ENCODE results near the gene DCLK2. TPM values are rescaled to one million over a fixed set of nuclear protein-coding genes. Genes with fewer than 3 reads are reported as not detected.
"Not testable (repeated sequence)": the region's sequence is repeated elsewhere in the genome, so short reads cannot be mapped to it uniquely, and the experiment has no call there.

Gene DCLK2
- total RNA-seq, 1 donor from 2014 or later, result 4.9 TPM

GRCh38 chr4:150160473-150160872 lies 82.2 kb downstream of the DCLK2 start:
- no peaks in the 10 kb centered on the region for H3K4me1 ChIP-seq
- ATAC-seq (no peak), DNase-seq (no peak)
- TF ChIP-seq, protein P1, sequence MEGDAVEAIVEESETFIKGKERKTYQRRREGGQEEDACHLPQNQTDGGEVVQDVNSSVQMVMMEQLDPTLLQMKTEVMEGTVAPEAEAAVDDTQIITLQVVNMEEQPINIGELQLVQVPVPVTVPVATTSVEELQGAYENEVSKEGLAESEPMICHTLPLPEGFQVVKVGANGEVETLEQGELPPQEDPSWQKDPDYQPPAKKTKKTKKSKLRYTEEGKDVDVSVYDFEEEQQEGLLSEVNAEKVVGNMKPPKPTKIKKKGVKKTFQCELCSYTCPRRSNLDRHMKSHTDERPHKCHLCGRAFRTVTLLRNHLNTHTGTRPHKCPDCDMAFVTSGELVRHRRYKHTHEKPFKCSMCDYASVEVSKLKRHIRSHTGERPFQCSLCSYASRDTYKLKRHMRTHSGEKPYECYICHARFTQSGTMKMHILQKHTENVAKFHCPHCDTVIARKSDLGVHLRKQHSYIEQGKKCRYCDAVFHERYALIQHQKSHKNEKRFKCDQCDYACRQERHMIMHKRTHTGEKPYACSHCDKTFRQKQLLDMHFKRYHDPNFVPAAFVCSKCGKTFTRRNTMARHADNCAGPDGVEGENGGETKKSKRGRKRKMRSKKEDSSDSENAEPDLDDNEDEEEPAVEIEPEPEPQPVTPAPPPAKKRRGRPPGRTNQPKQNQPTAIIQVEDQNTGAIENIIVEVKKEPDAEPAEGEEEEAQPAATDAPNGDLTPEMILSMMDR (IDR thresholded peaks at IDR 0.05), result no peak
- no peaks in the 10 kb centered on the region for H3K9me3 ChIP-seq
- H3K36me3 ChIP-seq, result no peaks in the 10 kb centered on the region
- intact Hi-C loops (cut with DNase I), result no loop called here
- no peak overlapping the region for H3K27ac ChIP-seq
- H3K4me3 ChIP-seq, result no peak overlapping the region
- no peaks in the 10 kb centered on the region for H3K27me3 ChIP-seq

- H3K27me3 ChIP-seq, result no peaks in the 10 kb centered on the region
- H3K27ac ChIP-seq, result no peak overlapping the region
- TF ChIP-seq, protein P1 (IDR thresholded peaks at IDR 0.05), result no peak
- H3K4me1 ChIP-seq, result no peaks in the 10 kb centered on the region
- H3K9me3 ChIP-seq, result no peaks in the 10 kb centered on the region
- ATAC-seq (no peak), DNase-seq (no peak)
- no peaks in the 10 kb centered on the region for H3K36me3 ChIP-seq
- intact Hi-C loops (cut with DNase I), result no loop called here
- no peak overlapping the region for H3K4me3 ChIP-seq
Measured at GRCh38 chr4:150161109-150161508, 82.9 kb downstream of the DCLK2 start.

GRCh38 chr4:150162020-150162419 lies 83.8 kb downstream of the DCLK2 start:
- H3K4me1 ChIP-seq; ATAC-seq; intact Hi-C loops (cut with DNase I); H3K27me3 ChIP-seq; DNase-seq; H3K27ac ChIP-seq; H3K9me3 ChIP-seq; H3K36me3 ChIP-seq; H3K4me3 ChIP-seq: not testable (repeated sequence)

GRCh38 chr4:150164055-150164454 lies 85.8 kb downstream of the DCLK2 start:
- DNase-seq (no peak), ATAC-seq (no peak)
- no peak overlapping the region for H3K4me3 ChIP-seq
- H3K4me1 ChIP-seq, result peaks cover 5% of the 10 kb centered on the region
- H3K9me3 ChIP-seq, result no peaks in the 10 kb centered on the region
- intact Hi-C loops (cut with DNase I), result no loop called here
- no peaks in the 10 kb centered on the region for H3K27me3 ChIP-seq
- TF ChIP-seq, protein P1 (IDR thresholded peaks at IDR 0.05), result no peak
- no peaks in the 10 kb centered on the region for H3K36me3 ChIP-seq
- H3K27ac ChIP-seq, result no peak overlapping the region

DNA sequence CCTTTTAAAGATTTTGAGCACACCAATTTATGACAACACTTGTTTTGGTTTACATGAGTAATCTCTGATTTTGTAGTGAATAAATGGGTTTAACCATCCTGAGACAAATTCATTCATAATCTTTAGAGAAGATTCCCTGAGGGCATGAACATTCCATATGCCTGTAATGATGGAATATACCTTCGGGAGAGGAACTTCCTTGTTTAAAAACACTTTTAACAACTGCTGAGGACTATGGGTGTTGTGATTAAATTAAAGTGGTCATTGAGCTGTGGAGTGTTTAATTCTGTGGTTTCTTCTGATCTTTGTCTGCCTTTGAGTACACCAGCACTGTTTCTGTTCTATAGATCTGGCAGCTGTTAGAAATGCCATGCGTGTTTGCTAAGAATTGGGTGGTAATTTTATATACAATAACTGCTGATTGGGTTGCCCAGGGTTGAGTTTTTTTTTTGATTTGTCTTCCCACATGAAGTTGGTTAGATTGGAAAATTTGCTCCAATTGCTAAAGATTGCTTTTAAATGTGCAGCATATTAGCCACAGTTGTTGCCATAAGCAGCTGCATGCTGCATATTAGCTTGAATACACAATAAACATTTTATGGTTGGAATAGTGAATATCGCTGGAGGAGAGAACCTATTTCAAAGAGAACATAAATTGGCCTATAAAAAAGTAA lies 86.8 kb downstream of the DCLK2 start:
- no peak overlapping the region for H3K4me3 ChIP-seq
- ATAC-seq, result no peak
- intact Hi-C loops (cut with DNase I), result no loop called here

DNA sequence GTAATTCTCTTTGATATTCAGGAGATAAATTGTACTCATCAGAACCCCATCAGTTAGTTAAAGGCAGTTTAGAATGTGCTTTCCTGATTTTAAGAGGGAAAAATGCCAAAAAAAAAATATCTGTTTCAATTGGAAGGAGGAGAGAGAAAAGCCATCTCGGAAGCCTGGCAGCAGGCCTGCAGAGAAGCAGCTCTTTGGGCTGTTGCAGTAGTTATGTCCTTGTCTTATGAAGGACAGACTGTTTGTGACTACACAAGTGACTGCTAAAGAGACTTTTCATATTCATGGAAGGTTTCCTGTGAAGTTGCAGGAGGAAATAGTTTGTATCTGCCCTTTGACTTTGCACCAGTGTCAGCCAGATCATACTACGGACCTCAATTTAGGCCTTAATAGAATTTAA lies 88.8 kb downstream of the DCLK2 start:
- H3K36me3 ChIP-seq, result no peaks in the 10 kb centered on the region
- intact Hi-C loops (cut with DNase I), result no loop called here
- TF ChIP-seq, protein P1 (IDR thresholded peaks at IDR 0.05), result no peak
- DNase-seq (no peak), ATAC-seq (no peak)
- H3K9me3 ChIP-seq, result no peaks in the 10 kb centered on the region
- no peak overlapping the region for H3K4me3 ChIP-seq
- H3K27ac ChIP-seq, result no peak overlapping the region
- H3K27me3 ChIP-seq, result no peaks in the 10 kb centered on the region
- H3K4me1 ChIP-seq, result peaks cover 5% of the 10 kb centered on the region

More for the DNA sequence above, 86.8 kb downstream of the DCLK2 start:
- TF ChIP-seq, protein P1 (IDR thresholded peaks at IDR 0.05), result no peak
- Histone ChIP-seq H3K36me3 (no peaks in the 10 kb centered on the region), H3K4me1 (peaks cover 5% of the 10 kb centered on the region), H3K27ac (no peak overlapping the region), H3K9me3 (no peaks in the 10 kb centered on the region), H3K27me3 (no peaks in the 10 kb centered on the region)
- no peak for DNase-seq
